GM21447 (cell line): ENCODE results near the gene CBLB.

ENCODE experiments used
- ATAC-seq: cut with Tn5 transposase; IDR thresholded peaks from one replicate; pipeline ENCODE4 v1.9.1; 2021; ENCODE audit not compliant: unreplicated experiment

Gene CBLB

DNA sequence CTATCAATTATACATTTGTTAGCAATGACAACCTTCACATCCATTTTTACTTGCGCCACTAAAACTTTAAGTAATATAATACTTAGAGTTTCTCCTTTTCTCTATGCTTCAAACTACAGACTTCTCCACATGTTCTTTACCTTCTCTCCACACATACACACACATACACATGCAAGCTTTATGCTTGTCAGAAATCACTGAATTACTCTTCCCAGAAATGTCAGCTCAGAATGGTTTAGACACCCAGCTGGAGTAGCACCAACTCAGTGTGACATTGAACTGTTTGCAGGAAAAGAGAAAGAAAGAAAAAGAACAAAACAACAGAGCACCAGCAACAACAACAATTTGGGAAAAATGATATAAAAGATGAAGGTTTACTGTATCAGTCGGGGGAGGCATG, 20.9 kb downstream of the CBLB start:
- ATAC-seq: no peak

DNA sequence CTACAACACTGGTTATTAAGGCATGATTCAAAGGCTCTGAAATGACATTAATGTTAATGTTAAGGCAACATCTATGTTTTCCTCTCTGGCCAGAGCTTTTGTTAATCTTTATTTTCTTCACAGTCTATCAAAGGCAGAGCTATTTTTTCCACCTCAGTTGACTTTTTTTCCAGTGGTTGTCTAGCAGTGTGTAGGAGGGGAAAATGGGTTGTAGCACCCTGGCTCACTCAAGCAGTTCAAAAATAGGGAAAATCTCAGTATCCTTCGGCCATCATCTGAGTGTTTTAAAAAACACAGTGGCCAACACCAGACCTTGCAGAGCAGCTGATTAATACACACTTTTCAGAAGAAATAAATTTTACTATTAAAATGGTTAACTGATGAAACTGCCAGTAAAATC, 21.4 kb downstream of the CBLB start:
- no peak for ATAC-seq

DNA sequence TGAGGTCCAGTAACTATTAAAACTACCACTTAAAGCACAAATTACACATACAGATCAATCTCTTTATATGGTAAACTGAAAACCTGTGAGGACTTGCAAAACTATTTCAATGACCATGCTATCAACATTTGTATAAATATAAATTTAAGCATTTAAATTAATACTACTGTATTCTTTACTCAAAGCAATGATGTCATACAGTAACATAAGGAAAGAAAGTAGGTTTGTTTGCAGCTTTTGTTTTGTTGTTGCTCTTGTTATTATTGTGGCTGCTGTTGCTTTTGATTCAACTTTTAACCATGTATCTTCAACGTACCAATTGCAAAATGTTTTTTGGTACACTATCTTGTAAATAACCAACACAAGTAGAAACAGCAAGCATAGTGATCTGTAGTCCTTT, 22.0 kb downstream of the CBLB start:
- no peak for ATAC-seq

DNA sequence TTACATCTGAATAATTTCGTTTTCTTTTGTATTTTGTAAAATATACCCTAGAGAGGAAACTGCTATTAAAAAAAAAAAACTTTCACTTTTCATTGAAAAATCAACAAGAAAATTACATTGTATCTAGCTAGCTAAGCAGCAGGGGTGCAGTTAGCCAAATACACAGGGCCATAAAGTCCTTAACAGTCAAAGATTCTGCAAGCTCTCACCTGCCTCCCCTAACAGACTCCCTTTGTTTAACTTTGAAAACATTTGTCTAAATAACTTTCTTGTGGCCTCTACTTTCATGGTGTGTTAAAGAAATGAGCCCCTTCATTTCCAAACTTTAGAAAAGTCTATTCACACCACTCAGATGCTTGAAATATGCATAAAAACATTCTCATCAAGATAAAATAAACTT, 23.3 kb downstream of the CBLB start:
- no peak for ATAC-seq

DNA sequence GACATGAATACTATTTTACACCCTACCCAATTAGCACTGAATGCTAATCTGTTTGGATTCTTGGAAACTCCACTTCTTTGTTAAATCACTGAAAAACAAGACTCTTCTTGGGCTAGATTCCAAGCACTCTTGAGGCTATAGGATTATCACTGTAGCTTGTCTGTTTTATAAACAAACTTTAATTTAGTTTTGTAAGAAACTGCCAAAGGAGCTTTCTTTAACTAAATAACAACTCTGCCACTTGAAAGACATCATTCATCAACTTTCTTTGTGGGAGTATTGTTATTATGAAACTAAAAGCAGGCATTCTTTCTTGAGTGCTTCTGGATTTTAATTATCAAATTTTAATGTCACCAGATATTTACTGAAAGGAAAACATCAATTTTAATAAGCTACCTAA, 24.1 kb downstream of the CBLB start:
- no peak for ATAC-seq

DNA sequence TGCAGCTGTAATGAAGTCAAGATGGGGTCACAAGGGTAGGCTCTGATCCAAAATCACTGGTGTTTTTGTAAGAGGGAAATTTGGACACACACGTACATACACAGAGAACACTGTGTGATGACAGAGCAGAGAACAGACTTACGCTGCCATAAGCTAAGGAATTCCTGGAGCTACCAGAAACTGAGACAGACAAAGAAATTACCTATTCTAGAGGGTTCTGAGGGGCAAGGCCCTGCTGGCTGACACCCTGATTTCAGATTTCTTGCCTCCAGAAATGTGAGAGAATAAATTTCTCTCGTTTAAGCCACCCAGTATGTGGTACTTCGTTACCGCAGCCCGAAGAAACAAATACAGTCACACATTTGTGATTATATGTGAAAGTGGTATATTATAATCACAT, 24.8 kb downstream of the CBLB start:
- no peak for ATAC-seq

DNA sequence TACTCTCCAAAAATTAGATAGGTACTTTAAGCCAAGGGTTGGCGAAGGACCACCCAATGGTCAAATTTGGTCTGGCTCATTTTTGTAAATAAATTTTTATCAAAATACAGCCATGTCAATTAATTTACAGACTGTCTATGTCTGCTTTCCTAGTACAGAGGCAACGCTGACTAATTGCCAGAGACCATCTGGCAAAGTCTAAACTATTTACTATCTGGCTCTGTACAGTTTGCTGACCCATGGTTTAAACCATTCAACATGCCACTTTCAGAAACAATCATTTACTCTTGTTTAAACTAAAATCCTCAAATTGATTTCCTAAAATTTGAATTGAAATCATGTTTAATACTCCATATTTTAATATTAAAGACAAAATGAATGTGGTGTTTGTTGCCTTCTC, 25.9 kb downstream of the CBLB start:
- ATAC-seq: no peak

DNA sequence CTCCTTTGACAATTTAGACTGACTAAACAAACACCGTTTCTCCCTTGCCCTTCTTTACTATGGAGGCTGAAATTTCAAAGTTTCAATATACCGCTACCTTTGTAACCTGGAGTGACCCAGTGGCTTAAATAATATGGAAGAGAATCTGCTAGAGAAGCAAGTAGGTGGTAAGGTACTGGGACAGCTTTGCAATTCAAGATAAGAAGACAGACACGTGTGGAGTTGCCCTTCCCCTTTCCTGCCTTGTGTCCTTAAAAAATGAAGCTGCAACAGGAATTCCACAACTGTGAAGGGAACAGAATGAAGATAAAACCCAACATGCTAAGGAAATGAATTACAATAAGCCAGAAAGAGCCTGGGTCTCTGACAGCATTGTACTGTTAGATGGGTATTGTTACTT, 26.4 kb downstream of the CBLB start:
- ATAC-seq: no peak

DNA sequence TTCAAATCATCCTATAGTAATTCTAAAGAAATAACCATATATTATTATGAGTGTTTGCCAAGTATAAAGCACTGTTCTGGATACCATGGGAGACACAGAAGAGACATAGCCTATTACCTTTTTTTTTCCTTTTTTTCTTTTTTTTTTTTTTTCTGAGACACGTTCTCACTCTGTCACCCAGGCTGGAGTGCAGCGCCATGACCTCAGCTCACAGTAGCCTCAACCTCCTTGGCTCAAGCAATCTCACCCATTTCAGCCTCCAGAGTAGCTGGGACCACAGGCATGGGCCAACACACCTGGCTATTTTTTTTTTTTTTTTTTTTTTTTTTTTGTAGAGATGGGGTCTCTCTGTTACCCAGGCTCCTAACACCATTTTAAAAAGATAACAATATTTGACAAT, 30.9 kb downstream of the CBLB start:
- no peak for ATAC-seq

DNA sequence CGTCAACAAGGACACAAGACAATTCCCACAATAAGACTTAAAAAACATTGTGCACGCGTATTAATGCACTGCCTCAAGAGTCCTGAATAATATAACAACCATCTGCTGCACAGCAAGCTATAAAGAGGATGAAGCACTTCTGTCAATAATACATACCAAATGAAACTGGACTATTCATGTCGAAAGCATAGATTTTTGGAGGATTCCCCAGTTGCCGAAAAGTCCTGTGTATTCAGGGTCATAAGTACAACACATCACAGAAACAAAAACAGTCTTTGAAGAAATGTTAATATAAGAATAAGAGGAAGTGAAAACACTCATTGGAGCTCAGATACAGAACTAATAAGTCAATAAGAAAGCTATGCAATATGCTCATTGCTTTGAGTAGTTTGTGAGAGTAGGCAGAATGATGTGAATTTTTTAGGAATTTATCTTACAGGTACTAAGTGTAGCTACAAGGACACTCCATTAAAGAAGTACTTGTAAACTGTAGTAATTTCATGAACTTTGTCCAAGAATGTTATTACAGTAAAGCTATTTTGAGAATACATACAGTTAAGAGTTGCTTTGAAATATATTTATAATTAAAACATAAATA, 31.6 kb downstream of the CBLB start:
- peak; percentile 95 for ATAC-seq

DNA sequence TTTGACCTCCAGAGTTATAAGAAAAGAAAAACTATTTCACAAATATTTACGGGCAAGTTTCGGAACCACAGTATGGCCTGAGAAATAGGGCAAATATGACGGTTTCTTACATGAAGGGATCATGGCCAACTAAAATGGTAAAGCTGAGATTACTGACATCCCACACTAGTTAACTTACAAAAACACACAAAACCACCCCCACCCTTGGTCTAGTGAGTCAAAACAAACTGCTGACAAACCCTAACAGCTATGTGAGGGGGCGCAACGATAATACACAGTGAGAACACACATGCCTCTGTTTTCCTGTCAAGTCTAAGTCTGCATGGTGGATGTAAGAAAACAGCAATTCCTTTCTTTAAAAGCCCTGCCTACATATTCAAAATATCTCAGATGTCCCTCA, 32.3 kb downstream of the CBLB start:
- peak; percentile 30 for ATAC-seq

DNA sequence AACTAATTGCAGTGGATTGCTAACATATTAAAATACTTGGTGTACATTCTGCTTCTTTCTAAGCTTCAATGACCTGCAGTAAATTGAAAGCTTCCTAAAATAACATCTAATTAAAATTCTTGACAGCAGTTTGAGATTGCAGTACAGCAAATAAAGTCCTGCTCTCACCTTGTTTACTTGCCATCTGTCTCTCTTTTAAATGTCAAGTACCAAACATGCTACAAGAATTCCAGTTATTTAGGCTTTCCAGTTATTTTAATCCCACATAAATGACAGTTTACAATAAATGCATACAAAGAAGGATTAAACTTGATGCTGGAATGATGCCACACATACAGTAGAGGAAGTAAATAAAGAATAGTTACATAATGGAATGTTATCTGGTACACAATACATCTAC, 33.2 kb downstream of the CBLB start:
- no peak for ATAC-seq

DNA sequence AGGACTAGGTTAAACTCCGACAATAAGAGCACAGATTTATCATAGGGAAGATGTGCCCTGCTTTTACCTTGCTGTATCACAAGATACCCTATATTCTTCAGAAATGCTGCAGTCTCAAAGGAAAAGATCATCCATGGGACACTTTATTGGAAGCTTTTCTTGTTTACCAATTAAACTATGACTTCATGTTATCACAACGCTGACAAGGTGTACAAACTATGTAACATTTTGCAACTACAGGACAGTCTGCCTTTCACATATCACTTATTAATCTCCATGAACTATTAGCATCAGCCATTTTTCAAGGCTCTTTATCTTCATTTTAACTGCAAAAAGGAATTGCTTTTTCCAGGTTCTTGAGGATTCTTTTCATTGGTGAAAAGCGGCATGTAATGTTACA, 34.0 kb downstream of the CBLB start:
- no peak for ATAC-seq

DNA sequence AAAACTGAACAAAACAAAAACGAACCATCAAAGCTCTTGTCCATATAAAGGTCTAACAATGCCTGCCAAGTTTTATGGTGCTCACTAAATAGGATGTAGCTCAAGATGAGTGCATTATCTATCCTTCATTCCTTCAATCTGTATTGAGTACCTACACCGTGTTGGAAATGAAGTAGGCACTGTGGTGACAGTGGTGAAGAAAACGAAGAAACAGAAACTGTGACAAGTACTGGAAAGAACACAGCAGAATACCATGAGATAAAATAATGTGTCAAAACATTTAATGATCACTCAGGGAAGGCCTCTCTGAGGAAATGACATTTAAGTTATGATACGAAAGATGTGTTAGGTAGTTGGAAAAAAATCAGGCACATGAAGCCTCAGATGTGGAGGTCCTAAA, 36.2 kb downstream of the CBLB start:
- no peak for ATAC-seq

DNA sequence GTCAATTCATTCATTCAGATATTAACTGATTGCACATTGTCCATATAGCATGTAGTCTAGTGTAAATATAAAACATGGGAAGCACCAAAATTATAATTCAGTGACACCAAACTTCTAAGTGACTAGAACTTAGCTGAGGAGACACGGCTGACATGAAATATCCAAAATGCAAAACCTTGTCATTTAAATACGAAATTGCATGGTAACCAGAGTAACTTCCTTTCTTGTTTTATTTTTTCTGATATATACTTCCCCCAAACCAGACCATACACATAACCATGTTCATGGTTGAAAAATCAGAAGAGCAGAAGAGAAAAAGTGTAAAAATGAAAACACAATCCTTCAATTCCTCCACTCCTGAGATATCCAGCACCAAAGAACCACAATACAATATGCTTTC, 38.0 kb downstream of the CBLB start:
- no peak for ATAC-seq

DNA sequence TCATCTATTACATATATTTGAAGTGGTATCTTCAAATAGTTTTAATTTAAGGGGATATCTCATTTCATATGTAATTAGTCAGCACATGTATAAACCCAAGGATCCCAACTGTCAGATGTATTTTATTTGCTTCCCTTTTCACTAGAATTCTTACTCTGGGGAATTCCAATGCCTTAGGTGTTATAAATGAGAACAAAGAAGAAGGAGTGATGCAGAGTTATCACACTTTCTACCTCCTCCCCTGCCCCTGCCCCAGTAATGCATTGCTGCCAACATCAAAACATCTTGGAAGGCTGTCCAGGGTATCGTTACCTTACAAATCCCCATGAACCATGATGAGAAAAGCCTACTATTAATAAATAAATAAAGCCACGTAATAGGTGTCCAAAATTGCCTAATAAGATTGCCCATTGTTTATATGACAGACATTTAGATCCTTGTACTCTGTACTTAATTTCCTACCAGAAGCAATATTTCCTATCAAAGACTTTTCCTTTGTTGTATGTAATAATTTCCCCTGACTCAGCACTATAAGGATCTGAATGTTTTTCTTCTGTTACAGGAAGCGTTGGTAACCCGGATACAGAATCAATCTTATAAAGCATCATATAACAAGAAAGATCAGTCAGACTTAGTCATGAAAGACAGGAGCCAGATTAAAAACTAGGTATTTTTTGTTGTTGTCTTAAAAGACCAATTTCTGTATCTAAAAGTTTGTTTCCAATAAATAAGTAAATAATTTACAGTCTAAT, 38.8 kb downstream of the CBLB start:
- no peak for ATAC-seq

DNA sequence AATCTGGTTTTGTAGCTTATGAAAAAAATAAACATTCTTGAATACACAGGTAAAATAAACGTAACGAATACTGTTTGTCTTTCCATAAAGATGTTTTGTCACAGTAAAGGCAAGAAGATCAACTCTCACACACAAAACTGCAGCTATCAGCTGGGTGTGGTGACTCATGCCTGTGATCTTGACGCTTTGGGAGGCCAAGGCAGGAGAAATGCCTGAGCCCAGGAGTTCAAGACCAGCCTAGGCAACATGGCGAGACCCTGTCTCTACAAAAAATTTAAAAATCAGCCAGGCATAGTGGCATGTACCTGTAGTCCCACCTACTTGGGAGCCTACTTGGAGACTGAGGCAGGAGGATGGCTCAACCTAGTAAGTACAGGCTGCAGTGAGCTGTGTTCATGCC, 39.6 kb downstream of the CBLB start:
- no peak for ATAC-seq

DNA sequence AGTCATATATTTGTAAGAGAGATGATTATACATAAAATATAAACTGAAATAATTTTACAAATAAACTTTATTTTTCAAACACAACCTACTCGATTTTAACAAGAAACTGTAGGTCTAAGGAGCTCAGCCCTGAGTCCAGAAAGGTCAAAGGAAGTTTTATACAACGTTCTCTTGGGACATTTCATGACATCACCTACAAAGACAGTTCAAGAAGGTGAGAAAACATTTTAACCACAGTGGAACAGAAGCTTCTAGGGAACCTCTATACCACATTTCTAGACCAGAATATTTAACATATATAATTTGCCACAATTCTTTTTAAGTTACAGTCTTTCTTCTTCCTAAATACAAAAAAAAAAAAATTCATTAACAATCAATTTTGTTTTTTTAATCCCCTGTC, 40.1 kb downstream of the CBLB start:
- ATAC-seq: peak; percentile 77

DNA sequence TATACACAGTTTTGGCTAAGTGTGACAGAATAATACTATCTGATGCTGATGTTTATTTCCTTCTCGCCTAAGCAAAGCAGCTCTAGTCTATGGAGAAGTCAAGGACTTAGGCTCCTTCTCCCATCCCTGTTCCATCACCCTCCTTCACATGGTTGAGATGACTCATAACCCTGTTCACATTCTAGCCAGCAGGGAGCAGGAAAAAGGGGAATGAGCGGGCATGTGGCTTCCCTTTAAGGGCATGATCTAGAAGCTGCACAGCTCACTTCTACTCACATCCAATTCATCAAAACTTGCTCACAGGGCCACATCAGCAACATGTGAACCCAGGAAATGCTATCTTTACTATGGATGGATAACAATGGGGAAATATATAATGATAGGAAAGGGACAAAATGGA, 40.9 kb downstream of the CBLB start:
- no peak for ATAC-seq

DNA sequence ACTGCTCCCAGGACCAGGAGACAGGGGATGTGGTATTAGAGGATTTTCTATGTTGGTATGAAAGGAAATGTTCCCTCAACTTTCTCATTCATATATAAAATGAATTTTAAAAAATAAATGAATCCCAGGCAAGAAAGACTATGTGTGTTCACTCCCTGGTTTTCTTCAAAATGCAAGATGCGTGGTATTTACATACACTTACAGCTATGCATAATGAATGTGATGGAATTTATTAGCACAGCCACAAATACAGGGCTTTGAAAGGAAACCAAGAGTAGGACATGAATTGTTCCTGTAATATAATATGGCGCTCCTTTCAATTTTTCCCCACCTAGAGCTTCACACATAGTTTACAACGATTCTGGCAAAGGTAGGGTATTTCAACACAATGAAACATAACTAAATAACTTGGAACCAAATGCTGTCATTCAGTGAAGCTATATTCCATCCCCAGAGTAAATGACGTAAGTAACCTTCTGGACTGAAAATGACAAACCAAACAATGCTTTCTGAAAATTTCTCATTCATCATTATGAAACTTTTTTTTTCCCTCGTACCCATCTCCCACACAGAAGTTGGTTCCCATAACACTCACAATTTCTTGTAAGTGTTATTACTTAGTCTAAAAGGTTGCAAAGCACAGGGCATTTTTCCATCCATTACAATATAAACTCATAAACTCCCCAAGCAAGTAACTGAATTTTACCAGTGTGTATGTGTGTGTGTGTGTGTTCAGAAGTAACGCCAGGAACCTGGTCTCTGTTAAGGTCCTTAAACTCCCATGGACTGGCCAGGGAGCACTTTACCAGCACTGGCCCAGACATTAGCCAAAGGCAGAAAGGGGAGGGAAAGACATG, 41.8 kb downstream of the CBLB start:
- ATAC-seq: peak; percentile 42

DNA sequence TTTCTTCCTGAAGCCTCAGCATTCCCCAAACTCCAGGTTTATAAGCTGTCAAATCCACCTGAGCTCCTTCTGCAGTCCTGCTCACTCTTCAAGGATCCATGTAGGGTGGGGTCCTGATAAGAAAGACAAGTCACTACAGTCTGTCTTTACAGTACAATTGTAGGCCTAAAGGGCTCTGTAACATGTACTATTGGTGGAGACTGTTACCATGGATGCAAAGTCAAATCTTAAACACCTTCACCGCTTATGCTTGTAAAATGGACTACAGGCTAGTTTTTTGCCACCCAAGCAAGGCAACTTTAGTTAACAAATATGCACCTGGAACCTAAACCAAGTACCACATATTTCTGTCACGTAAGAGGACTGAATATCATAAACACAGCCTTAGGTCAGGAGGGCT, 44.7 kb downstream of the CBLB start:
- no peak for ATAC-seq
